K562 (cell line): ENCODE data around the gene LCTL. TPM values are rescaled to one million over a fixed set of nuclear protein-coding genes. Genes with fewer than 3 reads are reported as not detected.

Experiments used
- BRD9 ChIP-seq: fragments of 450-650 bp; IDR thresholded peaks from 2 replicates; pipeline ENCODE4 v1.6.1; 2018; ENCODE audit warnings: low read depth; ENCODE audit not compliant: partially characterized antibody
- CBX3 ChIP-seq, 2 experiments: IDR thresholded peaks; 1 replicate in 1 of 2; 2 replicates in 1 of 2; pipeline ENCODE4 v1.6.1; 2012; ENCODE audit warnings: inconsistent platforms in 2 of 2, low read length in 2 of 2, borderline replicate concordance in 1 of 2, control low read depth in 1 of 2
- EWSR1 ChIP-seq: fragments of 450-650 bp; IDR thresholded peaks from 2 replicates; pipeline ENCODE4 v1.6.1; 2018; ENCODE audit warnings: borderline replicate concordance, mild to moderate bottlenecking, low read depth, moderate library complexity; ENCODE audit not compliant: partially characterized antibody
- GABPB2 ChIP-seq: fragments of 250-450 bp; sonication (Bioruptor Pico); conservative IDR thresholded peaks from 2 replicates; pipeline ENCODE4 v1.5.1; 2021; ENCODE audit warnings: mild to moderate bottlenecking
- KDM2B ChIP-seq: fragments of 250-450 bp; sonication (Bioruptor Pico); IDR thresholded peaks from 2 replicates; pipeline ENCODE4 v1.8.0; 2021; ENCODE audit warnings: mild to moderate bottlenecking, moderate library complexity
- KLF6 ChIP-seq: fragments of 250-450 bp; sonication (Bioruptor Pico); IDR thresholded peaks from 2 replicates; pipeline ENCODE4 v1.4.0; 2020; ENCODE audit warnings: mild to moderate bottlenecking, moderate library complexity, borderline replicate concordance
- NCOA1 ChIP-seq: fragments of 450-650 bp; IDR thresholded peaks from 2 replicates; pipeline ENCODE4 v1.6.1; 2016; ENCODE audit warnings: low read depth
- NCOA6 ChIP-seq: fragments of 450-650 bp; IDR thresholded peaks from 2 replicates; pipeline ENCODE4 v1.6.1; 2017; ENCODE audit warnings: mild to moderate bottlenecking
- PCBP1 ChIP-seq: fragments of 200-400 bp; formaldehyde crosslinking; IDR thresholded peaks from 2 replicates; pipeline ENCODE4 v1.6.1; 2018; ENCODE audit warnings: mild to moderate bottlenecking, low read depth, low read length; ENCODE audit not compliant: poor library complexity, severe bottlenecking
- RUNX1 ChIP-seq: sonication (generic); IDR thresholded peaks from 2 replicates; pipeline ENCODE4 v1.6.1; 2016; ENCODE audit warnings: antibody characterized with exemption, low read depth
- SPI1 ChIP-seq: IDR thresholded peaks from 2 replicates; pipeline ENCODE4 v1.6.1; 2011; ENCODE audit warnings: low read depth, low read length, control low read depth, borderline replicate concordance
- WHSC1 ChIP-seq: IDR thresholded peaks from one replicate; pipeline ENCODE4 v1.6.1; 2012; ENCODE audit warnings: low read length, control low read depth, inconsistent platforms
- ZBED1 ChIP-seq: IDR thresholded peaks from 2 replicates; pipeline ENCODE4 v1.6.1; 2014
- ZNF175 ChIP-seq: fragments of 200-800 bp; sonication (Bioruptor generic); IDR thresholded peaks from 2 replicates; pipeline ENCODE4 v1.6.1; 2016; ENCODE audit warnings: low read depth, mild to moderate bottlenecking, missing genetic modification characterization, missing compliant biosample characterization
- ZNF384 ChIP-seq: IDR thresholded peaks from 2 replicates; pipeline ENCODE4 v1.6.1; 2012; ENCODE audit warnings: low read depth, low read length, improper control_type of control experiment
- ZNF431 ChIP-seq: sonication (generic); formaldehyde crosslinking; IDR thresholded peaks from 2 replicates; pipeline ENCODE4 v1.8.0; 2022; ENCODE audit warnings: mild to moderate bottlenecking, missing genetic modification reagents
- ZNF77 ChIP-seq: fragments of 250-450 bp; sonication (Bioruptor Pico); IDR thresholded peaks from 2 replicates; pipeline ENCODE4 v1.5.0; 2020
- polyA plus RNA-seq, 8 experiments: library from polyadenylated mRNA; depleted of rRNA in 4 of 8; stranded (reverse) in 5 of 8; unstranded in 3 of 8; fragments of >200 nt; fragmentation: Nextera tagmentation in 2 of 8; fragmentation: Illumina TruSeq in 1 of 8; extraction: Ambion mirVana in 2 of 8; extraction: Trizol in 1 of 8; gene quantifications; 2 replicates each; pipeline versions ENCODE4 v1.2.1 to v1.2.3, GENCODE V29; 2011 to 2014; ENCODE audit warnings: inconsistent platforms in 1 of 8, missing spikeins in 1 of 8
- total RNA-seq, 7 experiments: library from RNA; depleted of rRNA in 6 of 7; stranded (reverse); fragments of >200 nt in 6 of 7; fragmentation: Illumina TruSeq in 2 of 7; extraction: Trizol in 2 of 7; gene quantifications; 2 replicates each; pipeline versions ENCODE4 v1.2.1 to v1.2.3, GENCODE V29; 2011 to 2021; ENCODE audit warnings: low replicate concordance in 1 of 7
- TF ChIP-seq, protein P1 (sequence below): fragments of 250-450 bp; sonication (Bioruptor Pico); IDR thresholded peaks from 2 replicates; pipeline ENCODE4 v1.8.0; 2021; ENCODE audit warnings: moderate library complexity, mild to moderate bottlenecking, inconsistent platforms
- TF ChIP-seq, protein P2 (sequence below): IDR thresholded peaks from 3 replicates; pipeline ENCODE4 v1.6.1; 2011; ENCODE audit warnings: borderline replicate concordance, mild to moderate bottlenecking, moderate library complexity; ENCODE audit not compliant: insufficient read length; ENCODE audit errors: extremely low read depth
- TF ChIP-seq, protein P3 (sequence below): fragments of 450-650 bp; IDR thresholded peaks from 2 replicates; pipeline ENCODE4 v1.6.1; 2016
- TF ChIP-seq, protein P4 (sequence below): IDR thresholded peaks from 2 replicates; pipeline ENCODE4 v1.6.1; 2014; ENCODE audit warnings: antibody characterized with exemption

Gene LCTL
- total and polyA plus RNA-seq, 9 of the 15 experiments (the other 6 are each of a cell fraction or from before 2014, with no cell fraction given), result 0.08 to 0.31 (median 0.17) TPM; not detected in 6

DNA sequence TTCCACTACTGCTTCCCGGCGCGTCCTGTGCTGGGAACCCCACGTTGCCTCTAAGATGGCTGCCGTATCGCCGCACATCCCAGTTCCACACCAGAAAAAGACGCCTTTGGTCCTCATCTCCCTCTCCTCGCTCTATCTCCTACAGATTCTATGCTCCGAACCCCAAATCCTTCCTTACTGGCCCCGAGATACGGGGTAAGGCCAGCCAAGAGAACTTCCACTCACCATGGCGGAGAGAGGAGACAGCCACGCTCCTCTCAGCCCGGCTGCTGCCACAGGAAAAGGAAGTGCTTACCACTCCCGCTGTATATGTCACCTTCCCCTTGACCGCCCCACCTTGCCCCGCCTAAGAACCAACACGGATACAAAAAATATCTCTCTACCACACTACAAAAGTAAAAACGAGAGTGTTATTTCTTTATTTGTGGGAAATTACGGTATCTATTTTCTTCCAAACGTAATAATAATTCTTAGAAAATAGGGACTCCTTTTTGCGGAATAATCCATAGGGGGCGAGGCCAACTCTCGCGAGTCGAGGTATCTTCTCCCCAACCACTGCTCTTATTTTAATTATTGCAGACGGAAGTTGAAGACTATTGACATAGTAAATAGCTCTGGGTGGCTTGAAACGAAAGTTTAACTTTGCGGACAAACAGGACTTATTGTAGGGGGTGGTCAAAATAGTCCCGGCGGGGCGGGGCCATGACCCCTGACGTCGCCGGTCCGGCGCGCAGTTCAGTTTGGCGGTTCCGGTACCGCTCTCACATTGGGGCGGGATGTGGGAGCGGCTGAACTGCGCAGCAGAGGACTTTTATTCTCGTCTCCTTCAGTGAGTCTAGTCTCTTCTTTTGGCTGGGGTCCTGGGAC, 61.0 kb downstream of the LCTL start, which contains the start of the genes RPL4 and ZWILCH (continued):
- TF ChIP-seq, protein P1, sequence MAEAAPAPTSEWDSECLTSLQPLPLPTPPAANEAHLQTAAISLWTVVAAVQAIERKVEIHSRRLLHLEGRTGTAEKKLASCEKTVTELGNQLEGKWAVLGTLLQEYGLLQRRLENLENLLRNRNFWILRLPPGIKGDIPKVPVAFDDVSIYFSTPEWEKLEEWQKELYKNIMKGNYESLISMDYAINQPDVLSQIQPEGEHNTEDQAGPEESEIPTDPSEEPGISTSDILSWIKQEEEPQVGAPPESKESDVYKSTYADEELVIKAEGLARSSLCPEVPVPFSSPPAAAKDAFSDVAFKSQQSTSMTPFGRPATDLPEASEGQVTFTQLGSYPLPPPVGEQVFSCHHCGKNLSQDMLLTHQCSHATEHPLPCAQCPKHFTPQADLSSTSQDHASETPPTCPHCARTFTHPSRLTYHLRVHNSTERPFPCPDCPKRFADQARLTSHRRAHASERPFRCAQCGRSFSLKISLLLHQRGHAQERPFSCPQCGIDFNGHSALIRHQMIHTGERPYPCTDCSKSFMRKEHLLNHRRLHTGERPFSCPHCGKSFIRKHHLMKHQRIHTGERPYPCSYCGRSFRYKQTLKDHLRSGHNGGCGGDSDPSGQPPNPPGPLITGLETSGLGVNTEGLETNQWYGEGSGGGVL (CRISPR knock-in tag), result no peak
- TF ChIP-seq ZNF175 (CRISPR knock-in tag) (peak; percentile 40; the same call in 1 of the 2 replicates), NCOA1 (0 out of 2 replicates have a peak, but pooled peaks have one; percentile 56), PCBP1 (no peak), WHSC1 (no peak), ZNF384 (no peak), NCOA6 (no peak), CBX3 (IDR thresholded peaks at IDR 0.05; ENCODE audit: borderline replicate concordance in 1 of 2, low read length in 2 of 2) (0 out of 3 replicates have a peak, but pooled peaks of 1 of the 2 experiments have one; percentile 16), EWSR1 (no peak), SPI1 (peak; percentile 89), RUNX1 (no peak), BRD9 (peak; percentile 62), GABPB2 (CRISPR knock-in tag) (no peak), ZNF431 (CRISPR knock-in tag) (no peak), KLF6 (CRISPR knock-in tag) (peak; percentile 80; the same call in 1 of the 2 replicates), ZBED1 (peak; percentile 31; the same call in 1 of the 2 replicates), ZNF77 (CRISPR knock-in tag) (no peak), KDM2B (CRISPR knock-in tag) (no peak)
- TF ChIP-seq, protein P2, sequence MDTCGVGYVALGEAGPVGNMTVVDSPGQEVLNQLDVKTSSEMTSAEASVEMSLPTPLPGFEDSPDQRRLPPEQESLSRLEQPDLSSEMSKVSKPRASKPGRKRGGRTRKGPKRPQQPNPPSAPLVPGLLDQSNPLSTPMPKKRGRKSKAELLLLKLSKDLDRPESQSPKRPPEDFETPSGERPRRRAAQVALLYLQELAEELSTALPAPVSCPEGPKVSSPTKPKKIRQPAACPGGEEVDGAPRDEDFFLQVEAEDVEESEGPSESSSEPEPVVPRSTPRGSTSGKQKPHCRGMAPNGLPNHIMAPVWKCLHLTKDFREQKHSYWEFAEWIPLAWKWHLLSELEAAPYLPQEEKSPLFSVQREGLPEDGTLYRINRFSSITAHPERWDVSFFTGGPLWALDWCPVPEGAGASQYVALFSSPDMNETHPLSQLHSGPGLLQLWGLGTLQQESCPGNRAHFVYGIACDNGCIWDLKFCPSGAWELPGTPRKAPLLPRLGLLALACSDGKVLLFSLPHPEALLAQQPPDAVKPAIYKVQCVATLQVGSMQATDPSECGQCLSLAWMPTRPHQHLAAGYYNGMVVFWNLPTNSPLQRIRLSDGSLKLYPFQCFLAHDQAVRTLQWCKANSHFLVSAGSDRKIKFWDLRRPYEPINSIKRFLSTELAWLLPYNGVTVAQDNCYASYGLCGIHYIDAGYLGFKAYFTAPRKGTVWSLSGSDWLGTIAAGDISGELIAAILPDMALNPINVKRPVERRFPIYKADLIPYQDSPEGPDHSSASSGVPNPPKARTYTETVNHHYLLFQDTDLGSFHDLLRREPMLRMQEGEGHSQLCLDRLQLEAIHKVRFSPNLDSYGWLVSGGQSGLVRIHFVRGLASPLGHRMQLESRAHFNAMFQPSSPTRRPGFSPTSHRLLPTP, result no peak
- TF ChIP-seq, protein P3, sequence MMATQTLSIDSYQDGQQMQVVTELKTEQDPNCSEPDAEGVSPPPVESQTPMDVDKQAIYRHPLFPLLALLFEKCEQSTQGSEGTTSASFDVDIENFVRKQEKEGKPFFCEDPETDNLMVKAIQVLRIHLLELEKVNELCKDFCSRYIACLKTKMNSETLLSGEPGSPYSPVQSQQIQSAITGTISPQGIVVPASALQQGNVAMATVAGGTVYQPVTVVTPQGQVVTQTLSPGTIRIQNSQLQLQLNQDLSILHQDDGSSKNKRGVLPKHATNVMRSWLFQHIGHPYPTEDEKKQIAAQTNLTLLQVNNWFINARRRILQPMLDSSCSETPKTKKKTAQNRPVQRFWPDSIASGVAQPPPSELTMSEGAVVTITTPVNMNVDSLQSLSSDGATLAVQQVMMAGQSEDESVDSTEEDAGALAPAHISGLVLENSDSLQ, result peak; percentile 68
- TF ChIP-seq, protein P4, sequence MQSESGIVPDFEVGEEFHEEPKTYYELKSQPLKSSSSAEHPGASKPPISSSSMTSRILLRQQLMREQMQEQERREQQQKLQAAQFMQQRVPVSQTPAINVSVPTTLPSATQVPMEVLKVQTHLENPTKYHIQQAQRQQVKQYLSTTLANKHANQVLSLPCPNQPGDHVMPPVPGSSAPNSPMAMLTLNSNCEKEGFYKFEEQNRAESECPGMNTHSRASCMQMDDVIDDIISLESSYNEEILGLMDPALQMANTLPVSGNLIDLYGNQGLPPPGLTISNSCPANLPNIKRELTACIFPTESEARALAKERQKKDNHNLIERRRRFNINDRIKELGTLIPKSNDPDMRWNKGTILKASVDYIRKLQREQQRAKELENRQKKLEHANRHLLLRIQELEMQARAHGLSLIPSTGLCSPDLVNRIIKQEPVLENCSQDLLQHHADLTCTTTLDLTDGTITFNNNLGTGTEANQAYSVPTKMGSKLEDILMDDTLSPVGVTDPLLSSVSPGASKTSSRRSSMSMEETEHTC, result no peak; the same call in 1 of the 2 replicates
